Sigmoid colon (tissue), 7 donors: ENCODE results near the gene SLC8A1. TPM values are rescaled to one million over a fixed set of nuclear protein-coding genes. Genes with fewer than 3 reads are reported as not detected.
A peak's percentile ranks its signal among the peaks of the same experiment; 100 is the strongest.

ENCODE experiments used
- DNase-seq: peaks from one replicate; pipeline ENCODE4 v3.0.0-alpha.2; 2019
- H3K27ac ChIP-seq, 4 donors: fragments of 200-600 bp; sonication (generic); one replicate each; pipeline ENCODE4 v1.5.1; 2016 to 2019; ENCODE audit warnings: mild to moderate bottlenecking in 1 of 4
- H3K27me3 ChIP-seq, 3 donors: fragments of 200-600 bp; sonication (generic); one replicate each; pipeline ENCODE4 v1.5.1; 2019; ENCODE audit warnings: mild to moderate bottlenecking in 1 of 3
- H3K36me3 ChIP-seq, 4 donors: fragments of 200-600 bp; sonication (generic); one replicate each; pipeline ENCODE4 v1.5.1; 2016 to 2019
- H3K4me1 ChIP-seq, 4 donors: fragments of 200-600 bp; sonication (generic); one replicate each; pipeline ENCODE4 v1.5.1; 2017 to 2019
- H3K4me3 ChIP-seq, 4 donors: fragments of 200-600 bp; sonication (generic); one replicate each; pipeline ENCODE4 v1.5.1; 2017 to 2019; ENCODE audit warnings: mild to moderate bottlenecking in 2 of 4, moderate library complexity in 1 of 4
- H3K9me3 ChIP-seq, 4 donors: fragments of 200-600 bp in 3 of 4; sonication (generic) in 3 of 4; one replicate each; pipeline versions ENCODE4 v1.5.1 to v1.6.1; 2013 to 2019
- EP300 ChIP-seq, 4 donors: sonication (generic); formaldehyde crosslinking; IDR thresholded peaks; one replicate each; pipeline ENCODE4 v1.6.1; 2017; ENCODE audit warnings: antibody characterized with exemption in 4 of 4
- POLR2A ChIP-seq, 2 donors: fragments of 450-650 bp; IDR thresholded peaks; one replicate each; pipeline ENCODE4 v1.6.1; 2016; ENCODE audit warnings: antibody characterized with exemption in 2 of 2, mild to moderate bottlenecking in 2 of 2, moderate library complexity in 2 of 2
- POLR2AphosphoS5 ChIP-seq, 4 donors: sonication (generic); formaldehyde crosslinking; IDR thresholded peaks; one replicate each; pipeline ENCODE4 v1.6.1; 2017; ENCODE audit warnings: antibody characterized with exemption in 4 of 4
- WGBS, 2 donors: extraction: QIAGEN DNeasy Blood & Tissue Kit; methylation state at CpG; one replicate each; pipeline ENCODE4 v1.1.7; 2013; 5-methylcytosine and 5-hydroxymethylcytosine counted together
- intact Hi-C: fragments of 100-400 bp; cut with DNase I; formaldehyde crosslinking; loops from one replicate; pipeline ENCODE4 v1.15.1; 2023
- polyA plus RNA-seq, 3 donors: library from polyadenylated mRNA; stranded (reverse); fragments of 200-250 nt; gene quantifications; one replicate each; pipeline ENCODE4 v1.2.3, GENCODE V29; 2013
- total RNA-seq, 4 donors: library from RNA; depleted of rRNA; stranded (reverse); fragments of >200 nt; gene quantifications; one replicate each; pipeline ENCODE4 v1.1.0, GENCODE V29; 2016
- TF ChIP-seq, protein P1 (sequence below), 4 experiments: fragments of 450-650 bp in 3 of 4; fragments of 200-600 bp in 1 of 4; IDR thresholded peaks; one replicate each; pipeline ENCODE4 v1.5.1; 2016 to 2019; ENCODE audit warnings: antibody characterized with exemption in 4 of 4, mild to moderate bottlenecking in 3 of 4, moderate library complexity in 2 of 4
- donor health status: healthy with polysubstance abuse.
- donor health status: Bipolar disorder and iron deficiency.
- donor health status: healthy.

SLC8A1 gene
- total and polyA plus RNA-seq, 7 donors: 0.60 to 337 (median 229) TPM

DNA sequence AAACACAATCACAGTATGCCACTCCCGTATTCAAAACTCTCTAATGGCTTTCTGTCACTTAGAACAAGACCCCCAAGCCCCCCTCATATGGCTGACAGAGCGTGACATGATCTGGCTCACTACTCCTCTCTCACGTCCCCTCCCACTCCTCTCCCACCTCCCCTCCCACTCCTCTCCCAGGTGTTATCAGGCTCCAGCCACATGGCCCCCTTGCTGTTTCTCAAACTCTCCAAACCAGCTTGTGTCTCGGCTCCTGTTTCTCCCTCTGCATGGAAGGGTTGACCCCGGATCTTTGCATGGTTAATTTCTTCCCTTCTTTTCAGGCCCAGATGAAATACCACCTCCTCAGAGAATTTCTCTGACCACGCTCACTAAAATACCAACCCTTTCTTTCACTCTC is 180.8 kb downstream of the SLC8A1 start:
- intact Hi-C loops: no loop called here
- DNase-seq: no peak
- no peak for TF ChIP-seq POLR2A (IDR thresholded peaks at IDR 0.05)
- no peak for TF ChIP-seq POLR2AphosphoS5 (IDR thresholded peaks at IDR 0.05)
- TF ChIP-seq, protein P1, sequence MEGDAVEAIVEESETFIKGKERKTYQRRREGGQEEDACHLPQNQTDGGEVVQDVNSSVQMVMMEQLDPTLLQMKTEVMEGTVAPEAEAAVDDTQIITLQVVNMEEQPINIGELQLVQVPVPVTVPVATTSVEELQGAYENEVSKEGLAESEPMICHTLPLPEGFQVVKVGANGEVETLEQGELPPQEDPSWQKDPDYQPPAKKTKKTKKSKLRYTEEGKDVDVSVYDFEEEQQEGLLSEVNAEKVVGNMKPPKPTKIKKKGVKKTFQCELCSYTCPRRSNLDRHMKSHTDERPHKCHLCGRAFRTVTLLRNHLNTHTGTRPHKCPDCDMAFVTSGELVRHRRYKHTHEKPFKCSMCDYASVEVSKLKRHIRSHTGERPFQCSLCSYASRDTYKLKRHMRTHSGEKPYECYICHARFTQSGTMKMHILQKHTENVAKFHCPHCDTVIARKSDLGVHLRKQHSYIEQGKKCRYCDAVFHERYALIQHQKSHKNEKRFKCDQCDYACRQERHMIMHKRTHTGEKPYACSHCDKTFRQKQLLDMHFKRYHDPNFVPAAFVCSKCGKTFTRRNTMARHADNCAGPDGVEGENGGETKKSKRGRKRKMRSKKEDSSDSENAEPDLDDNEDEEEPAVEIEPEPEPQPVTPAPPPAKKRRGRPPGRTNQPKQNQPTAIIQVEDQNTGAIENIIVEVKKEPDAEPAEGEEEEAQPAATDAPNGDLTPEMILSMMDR (IDR thresholded peaks at IDR 0.05): no peak
- no peak for TF ChIP-seq EP300 (IDR thresholded peaks at IDR 0.05)
- Histone ChIP-seq H3K4me1 (peaks cover 0 to 55% (median 42%) of the 10 kb centered on the region in 4 donors), H3K4me3 (no peak overlapping the region), H3K36me3 (no peaks in the 10 kb centered on the region), H3K27me3 (no peaks in the 10 kb centered on the region), H3K9me3 (no peaks in the 10 kb centered on the region), H3K27ac (peak overlapping the region in 2 of 4 donors; percentile 33 to 46)
- 69 to 73% methylated on average over 6 of the region's 6 CpGs for WGBS, 2 donors

DNA sequence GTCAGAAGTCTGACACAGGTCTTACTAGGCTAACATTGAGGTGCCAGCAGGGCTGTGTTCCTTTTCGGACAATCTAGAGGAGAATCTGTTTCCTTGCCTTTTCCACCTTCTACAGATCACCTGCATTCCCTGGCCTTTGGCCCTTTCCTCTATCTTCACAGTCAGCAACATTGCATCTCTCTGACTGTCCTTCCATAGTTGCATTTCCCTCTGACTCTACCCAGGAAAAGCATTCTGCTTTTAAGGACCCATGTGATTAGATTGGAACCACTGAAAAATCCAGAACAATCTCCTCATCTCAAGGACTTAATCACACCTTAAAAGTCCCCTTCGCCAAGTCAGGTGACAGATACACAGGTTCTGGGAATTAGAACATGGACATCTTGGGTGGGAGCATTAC is 181.5 kb downstream of the SLC8A1 start:
- Histone ChIP-seq H3K36me3 (no peaks in the 10 kb centered on the region), H3K27ac (peak overlapping the region in 2 of 4 donors; percentile 3 to 46), H3K27me3 (no peaks in the 10 kb centered on the region), H3K9me3 (no peaks in the 10 kb centered on the region), H3K4me1 (peaks cover 0 to 57% (median 41%) of the 10 kb centered on the region in 4 donors), H3K4me3 (no peak overlapping the region)
- TF ChIP-seq, protein P1 (IDR thresholded peaks at IDR 0.05): no peak
- WGBS, 2 donors: 80 to 96% methylated on average over 2 of the region's 2 CpGs
- DNase-seq: no peak
- intact Hi-C loops: no loop called here

DNA sequence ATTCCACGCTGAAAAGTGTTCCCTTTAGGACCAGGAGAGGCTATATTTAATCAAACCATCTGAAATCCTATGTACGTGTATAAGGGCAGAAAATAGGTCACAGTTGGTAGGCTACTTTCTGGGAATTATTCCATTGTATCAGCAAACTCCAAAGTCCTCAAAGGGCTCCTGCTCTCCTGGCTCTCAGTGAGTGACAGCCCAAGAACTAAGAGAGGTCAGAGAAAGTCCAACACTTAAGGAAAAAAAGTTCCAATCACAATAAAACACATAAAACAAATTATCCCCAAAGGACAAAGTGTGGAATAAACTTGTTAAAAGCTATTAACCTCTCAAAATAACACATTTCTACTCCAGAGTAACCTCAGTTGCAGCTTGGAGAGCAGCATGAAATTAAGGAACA is 183.3 kb downstream of the SLC8A1 start:
- Histone ChIP-seq H3K27ac (no peak overlapping the region), H3K9me3 (no peaks in the 10 kb centered on the region), H3K4me3 (no peak overlapping the region), H3K36me3 (no peaks in the 10 kb centered on the region), H3K4me1 (peaks cover 0 to 39% (median 27%) of the 10 kb centered on the region in 4 donors), H3K27me3 (no peaks in the 10 kb centered on the region)
- intact Hi-C loops: no loop called here
- no peak for TF ChIP-seq EP300 (IDR thresholded peaks at IDR 0.05)
- TF ChIP-seq POLR2AphosphoS5 (IDR thresholded peaks at IDR 0.05): no peak
- DNase-seq: no peak
- WGBS, 2 donors: 60 to 81% methylated on average over 2 of the region's 2 CpGs

DNA sequence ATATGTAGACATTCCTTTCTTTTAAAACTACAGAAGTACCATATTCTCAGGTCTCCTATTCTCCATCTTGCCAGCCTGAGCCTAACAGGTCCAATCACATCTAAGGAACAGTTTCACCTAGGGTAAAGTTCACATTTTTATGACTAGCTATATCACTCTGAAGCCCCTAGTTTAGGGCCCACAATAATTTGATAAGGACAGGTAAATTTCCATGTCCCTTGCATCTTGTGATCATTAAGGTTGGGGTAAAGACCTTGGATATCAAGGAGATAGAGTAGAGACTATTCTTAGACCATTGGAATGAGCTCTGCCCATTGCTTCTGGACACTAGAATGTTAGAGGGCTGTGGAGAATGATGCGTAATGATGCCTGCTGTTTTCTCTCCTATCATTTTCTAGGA is 185.7 kb downstream of the SLC8A1 start:
- 96 to 98% methylated on average over 1 of the region's 1 CpG for WGBS, 2 donors
- TF ChIP-seq POLR2A (IDR thresholded peaks at IDR 0.05): no peak
- no peak for TF ChIP-seq EP300 (IDR thresholded peaks at IDR 0.05)
- no peak for TF ChIP-seq POLR2AphosphoS5 (IDR thresholded peaks at IDR 0.05)
- TF ChIP-seq, protein P1 (IDR thresholded peaks at IDR 0.05): no peak
- no peak overlapping the region for H3K4me3 ChIP-seq
- no peaks in the 10 kb centered on the region for H3K27me3 ChIP-seq
- H3K27ac ChIP-seq: no peak overlapping the region
- intact Hi-C loops: no loop called here
- no peak for DNase-seq
- no peaks in the 10 kb centered on the region for H3K9me3 ChIP-seq
- H3K4me1 ChIP-seq: peaks cover 0 to 19% (median 11%) of the 10 kb centered on the region in 4 donors
- no peaks in the 10 kb centered on the region for H3K36me3 ChIP-seq

DNA sequence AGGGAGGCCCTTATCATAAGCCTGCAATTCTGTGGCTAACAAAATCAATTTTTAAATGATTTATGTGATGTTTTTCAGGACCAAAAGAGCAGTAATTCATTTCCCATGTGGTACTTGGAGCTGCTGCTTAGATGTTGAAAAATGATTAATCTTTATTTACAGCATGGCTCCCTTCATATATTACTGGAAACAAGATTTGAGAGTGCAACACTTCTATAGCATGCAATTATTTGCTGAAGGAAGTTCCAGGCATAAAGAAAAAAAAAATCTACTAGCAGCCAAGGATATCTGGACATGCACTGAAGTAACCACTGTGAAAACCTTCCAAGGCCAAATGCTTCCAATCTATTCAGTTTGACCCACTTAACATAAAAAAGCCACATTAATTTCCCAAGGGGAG is 186.3 kb downstream of the SLC8A1 start:
- Histone ChIP-seq H3K4me3 (no peak overlapping the region), H3K36me3 (no peaks in the 10 kb centered on the region), H3K9me3 (no peaks in the 10 kb centered on the region), H3K27ac (no peak overlapping the region), H3K27me3 (no peaks in the 10 kb centered on the region), H3K4me1 (peaks cover 0 to 17% (median 11%) of the 10 kb centered on the region in 4 donors)
- intact Hi-C loops: no loop called here
- DNase-seq: no peak
- TF ChIP-seq POLR2AphosphoS5 (IDR thresholded peaks at IDR 0.05) (no peak), POLR2A (IDR thresholded peaks at IDR 0.05) (no peak), EP300 (IDR thresholded peaks at IDR 0.05) (no peak)
- TF ChIP-seq, protein P1 (IDR thresholded peaks at IDR 0.05): no peak
